OCI-LY1 (cell line): ENCODE measurements around the gene S100A7.

Source experiments
- H2AFZ ChIP-seq: fragments of 200-600 bp; sonication (generic), shearing (Covaris generic); 2 replicates; pipeline ENCODE4 v1.6.0; 2014; ENCODE audit warnings: antibody characterized with exemption, mild to moderate bottlenecking, low read length
- H3F3A ChIP-seq: fragments of 200-600 bp; sonication (generic), shearing (Covaris generic); 2 replicates; pipeline ENCODE4 v1.6.0; 2014; ENCODE audit warnings: mild to moderate bottlenecking, antibody characterized with exemption, low read length, moderate library complexity; ENCODE audit not compliant: insufficient read depth
- H3K27ac ChIP-seq: fragments of 200-600 bp; sonication (generic); 2 replicates; pipeline ENCODE4 v1.5.1; 2014; ENCODE audit warnings: low read length, mixed run types, mild to moderate bottlenecking, low read depth; ENCODE audit not compliant: poor library complexity, severe bottlenecking
- H3K27me3 ChIP-seq: fragments of 200-600 bp; sonication (generic); 2 replicates; pipeline ENCODE4 v1.6.0; 2014; ENCODE audit warnings: antibody characterized with exemption, mild to moderate bottlenecking, low read length, moderate library complexity; ENCODE audit not compliant: insufficient read depth
- H3K36me3 ChIP-seq: fragments of 200-600 bp; sonication (generic); 2 replicates; pipeline ENCODE4 v1.6.1; 2014; ENCODE audit warnings: mild to moderate bottlenecking, antibody characterized with exemption, low read length, moderate library complexity, mixed read lengths; ENCODE audit not compliant: insufficient read depth
- H3K4me1 ChIP-seq: fragments of 200-600 bp; sonication (generic); 2 replicates; pipeline ENCODE4 v1.5.1; 2014; ENCODE audit warnings: mild to moderate bottlenecking, low read length, moderate library complexity; ENCODE audit not compliant: insufficient read depth, severe bottlenecking
- H3K4me2 ChIP-seq: fragments of 200-600 bp; sonication (generic), shearing (Covaris generic); 2 replicates; pipeline ENCODE4 v1.6.1; 2014; ENCODE audit warnings: low read length
- H3K4me3 ChIP-seq: fragments of 200-600 bp; sonication (generic); 2 replicates; pipeline ENCODE4 v1.5.1; 2014; ENCODE audit warnings: low read length, low read depth, mild to moderate bottlenecking, mixed read lengths; ENCODE audit not compliant: poor library complexity, severe bottlenecking
- H3K79me2 ChIP-seq: fragments of 200-600 bp; shearing (Covaris generic); 2 replicates; pipeline ENCODE4 v1.6.1; 2016; ENCODE audit warnings: mixed run types, low read length, mixed read lengths; ENCODE audit not compliant: insufficient read depth
- H3K9ac ChIP-seq: fragments of 200-600 bp; sonication (generic), shearing (Covaris generic); 2 replicates; pipeline ENCODE4 v1.6.1; 2014; ENCODE audit warnings: mild to moderate bottlenecking, low read length, mixed read lengths
- H3K9me2 ChIP-seq: fragments of 200-600 bp; sonication (generic), shearing (Covaris generic); 2 replicates; pipeline ENCODE4 v1.6.1; 2014; ENCODE audit warnings: low read depth, mild to moderate bottlenecking, low read length, mixed read lengths
- H3K9me3 ChIP-seq: fragments of 200-600 bp; shearing (Covaris generic); 2 replicates; pipeline ENCODE4 v1.6.1; 2014; ENCODE audit warnings: low read length, mixed read lengths
- H4K20me1 ChIP-seq: fragments of 200-600 bp; sonication (generic), shearing (Covaris generic); 2 replicates; pipeline ENCODE4 v1.6.0; 2016; ENCODE audit warnings: mild to moderate bottlenecking, low read length; ENCODE audit not compliant: insufficient read depth
- CTCF ChIP-seq: fragments of 200-600 bp; sonication (generic), shearing (Covaris generic); IDR thresholded peaks from 2 replicates; pipeline ENCODE4 v1.5.1; 2017; ENCODE audit warnings: mild to moderate bottlenecking, antibody characterized with exemption, low read length, moderate library complexity, mixed read lengths
- EZH2 ChIP-seq: fragments of 200-600 bp; sonication (generic), shearing (Covaris generic); IDR thresholded peaks from 2 replicates; pipeline ENCODE4 v1.8.0; 2017; ENCODE audit warnings: borderline replicate concordance, mixed run types, mild to moderate bottlenecking, antibody characterized with exemption, low read length, moderate library complexity, mixed read lengths

The S100A7 gene

GRCh38 chr1:153431928-153432327 lies 28.5 kb downstream of the S100A7 start:
- Histone ChIP-seq H3K4me1 (no peaks in the 10 kb centered on the region), H3K27ac (no peak overlapping the region), H3K27me3 (0 out of 2 replicates have a peak, but pooled peaks cover 5% of the 10 kb centered on the region), H3K36me3 (no peaks in the 10 kb centered on the region), H3F3A (no peaks in the 10 kb centered on the region), H3K9me3 (no peaks in the 10 kb centered on the region), H3K4me3 (no peak overlapping the region), H3K9ac (no peak overlapping the region), H3K4me2 (no peak overlapping the region), H2AFZ (no peak overlapping the region), H3K79me2 (no peaks in the 10 kb centered on the region), H4K20me1 (no peaks in the 10 kb centered on the region), H3K9me2 (no peaks in the 10 kb centered on the region)
- TF ChIP-seq CTCF (no peak), EZH2 (no peak)

- no peaks in the 10 kb centered on the region for H3K36me3 ChIP-seq
- no peaks in the 10 kb centered on the region for H3K79me2 ChIP-seq
- H4K20me1 ChIP-seq = no peaks in the 10 kb centered on the region
- no peaks in the 10 kb centered on the region for H3K4me1 ChIP-seq
- H3K9me2 ChIP-seq = no peaks in the 10 kb centered on the region
- no peak overlapping the region for H3K9ac ChIP-seq
- H3K4me3 ChIP-seq = no peak overlapping the region
- H3K27ac ChIP-seq = no peak overlapping the region
- H3K4me2 ChIP-seq = no peak overlapping the region
- H3K9me3 ChIP-seq = no peaks in the 10 kb centered on the region
- H3F3A ChIP-seq = no peaks in the 10 kb centered on the region
- H3K27me3 ChIP-seq = 0 out of 2 replicates have a peak, but pooled peaks cover 5% of the 10 kb centered on the region
- TF ChIP-seq EZH2 = no peak
- TF ChIP-seq CTCF = no peak
- no peak overlapping the region for H2AFZ ChIP-seq
Measured at GRCh38 chr1:153431427-153431826, 29.0 kb downstream of the S100A7 start.

DNA sequence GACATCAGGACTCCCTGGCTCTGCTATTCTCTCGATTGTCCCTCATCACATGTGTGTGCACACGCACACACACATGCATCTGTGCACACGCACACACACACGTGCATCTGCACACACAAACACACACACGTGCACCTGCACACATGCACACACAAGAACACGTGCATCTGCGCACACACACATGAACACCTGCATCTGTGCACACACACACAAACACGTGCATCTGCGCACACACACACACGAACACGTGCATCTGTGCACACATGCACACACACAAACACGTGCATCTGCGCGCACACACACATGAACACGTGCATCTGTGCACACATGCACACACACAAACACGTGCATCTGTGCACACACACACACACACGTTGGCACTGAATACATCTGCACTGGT lies 29.4 kb downstream of the S100A7 start:
- Histone ChIP-seq H3K9ac (no peak overlapping the region), H3K9me2 (no peaks in the 10 kb centered on the region), H3K27ac (no peak overlapping the region), H4K20me1 (no peaks in the 10 kb centered on the region), H3F3A (no peaks in the 10 kb centered on the region), H3K4me1 (no peaks in the 10 kb centered on the region), H3K27me3 (0 out of 2 replicates have a peak, but pooled peaks cover 5% of the 10 kb centered on the region), H3K4me3 (no peak overlapping the region), H3K79me2 (no peaks in the 10 kb centered on the region), H2AFZ (no peak overlapping the region), H3K36me3 (no peaks in the 10 kb centered on the region), H3K9me3 (no peaks in the 10 kb centered on the region), H3K4me2 (no peak overlapping the region)
- no peak for TF ChIP-seq CTCF
- no peak for TF ChIP-seq EZH2
